Kidney (tissue), 14 donors: ENCODE data around the gene IDE. TPM values are rescaled to one million over a fixed set of nuclear protein-coding genes. Genes with fewer than 3 reads are reported as not detected.

Experiments
- DNase-seq, 5 donors: peaks; one replicate each; pipeline ENCODE4 v3.0.0-alpha.2; 2013 to 2020
- FAIRE-seq: peaks from 2 replicates; lab custom pipeline; 2012; peaks lifted over from hg19 to GRCh38; lab: Jason Lieb, UNC
- H3K27ac ChIP-seq, 2 donors: one replicate each; pipeline ENCODE4 v1.7.0; 2013; ENCODE audit warnings: low read depth in 2 of 2, low read length in 2 of 2, inconsistent platforms in 1 of 2
- H3K27me3 ChIP-seq: one replicate; pipeline ENCODE4 v1.7.1; 2013; ENCODE audit warnings: low read length, inconsistent platforms; ENCODE audit not compliant: control insufficient read depth, insufficient read depth
- H3K36me3 ChIP-seq, 3 donors: one replicate each; pipeline versions ENCODE4 v1.7.0 to v1.7.1; 2013; ENCODE audit warnings: low read length in 3 of 3, control low read depth in 1 of 3, inconsistent platforms in 1 of 3; ENCODE audit not compliant: insufficient read depth in 3 of 3, control insufficient read depth in 2 of 3
- H3K4me1 ChIP-seq, 3 donors: one replicate each; pipeline versions ENCODE4 v1.7.0 to v1.7.1; 2013; ENCODE audit warnings: low read length in 3 of 3, inconsistent platforms in 1 of 3, low read depth in 1 of 3; ENCODE audit not compliant: control insufficient read depth in 2 of 3, insufficient read depth in 2 of 3
- H3K4me3 ChIP-seq, 3 donors: one replicate each; pipeline versions ENCODE4 v1.7.0 to v1.8.1; 2013; ENCODE audit warnings: low read length in 3 of 3, control low read depth in 1 of 3, inconsistent platforms in 1 of 3
- H3K9ac ChIP-seq, 3 donors: one replicate each; pipeline versions ENCODE4 v1.7.0 to v1.7.1; 2013; ENCODE audit warnings: low read length in 3 of 3, control low read depth in 1 of 3, inconsistent platforms in 1 of 3
- H3K9me3 ChIP-seq, 3 donors: one replicate each; pipeline versions ENCODE4 v1.7.0 to v1.7.1; 2013; ENCODE audit warnings: low read length in 3 of 3, control low read depth in 1 of 3, inconsistent platforms in 1 of 3; ENCODE audit not compliant: control insufficient read depth in 2 of 3, insufficient read depth in 1 of 3
- intact Hi-C: fragments of 100-400 bp; cut with DNase I; formaldehyde crosslinking; loops from one replicate; pipeline ENCODE4 v1.11.1; 2022
- polyA plus RNA-seq: library from polyadenylated mRNA; stranded (reverse); fragments of 350-450 nt; fragmentation: Illumina TruSeq; extraction: RNeasy Lipid Tissue Mini Kit (QIAGEN cat#74804); gene quantifications from one replicate; pipeline ENCODE4 v1.2.3, GENCODE V29; 2014; ENCODE audit warnings: low read depth, low replicate concordance; ENCODE audit not compliant: insufficient read depth
- total RNA-seq: library from RNA; stranded (reverse); fragmentation: NEBNext Ultra II Directional; extraction: Animal tissue kit (Norgen Biotek cat#: 25700); gene quantifications from one replicate; pipeline ENCODE4 v1.2.1, GENCODE V29; 2021
- TF ChIP-seq, protein P1 (sequence below): IDR thresholded peaks from 3 replicates; pipeline ENCODE4 v1.5.1; 2012; ENCODE audit warnings: mild to moderate bottlenecking, moderate library complexity, borderline replicate concordance; ENCODE audit not compliant: insufficient read depth; ENCODE audit errors: extremely low read depth
- donor health status: control.
- donor health status: control.
- donor health status: control.
- donor health status: control.
- donor health status: control.
- donor health status: DM: yes; HTN: yes; CAD: no.
- donor health status: Normal renal cell carcinoma (clear cell type).

The IDE gene
- total and polyA plus RNA-seq, 2 donors from 2014 or later: 8.6 to 40.5 TPM

DNA sequence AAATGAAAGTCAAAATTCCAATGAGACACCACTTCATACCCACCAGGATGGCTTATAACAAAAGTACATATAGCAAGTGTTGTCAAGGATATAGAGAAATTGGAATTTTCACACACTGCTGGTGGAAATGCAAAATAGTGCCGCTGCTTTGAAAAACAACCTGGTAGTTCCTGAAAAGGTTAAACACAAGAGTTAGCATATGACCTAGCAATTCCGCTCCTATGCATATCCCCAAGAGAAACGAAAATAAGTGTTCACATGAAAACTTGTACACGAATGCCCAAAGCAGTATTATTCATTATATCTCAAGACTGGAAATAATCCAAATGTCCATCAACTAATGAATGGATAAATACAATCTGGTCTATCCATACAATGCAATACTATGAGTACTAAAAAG is 14.8 kb downstream of the IDE start:
- H3K9me3 ChIP-seq: peaks cover 0 to 3% (median 2%) of the 10 kb centered on the region in 3 donors
- H3K4me1 ChIP-seq: no peaks in the 10 kb centered on the region
- no peak for FAIRE-seq
- TF ChIP-seq, protein P1, sequence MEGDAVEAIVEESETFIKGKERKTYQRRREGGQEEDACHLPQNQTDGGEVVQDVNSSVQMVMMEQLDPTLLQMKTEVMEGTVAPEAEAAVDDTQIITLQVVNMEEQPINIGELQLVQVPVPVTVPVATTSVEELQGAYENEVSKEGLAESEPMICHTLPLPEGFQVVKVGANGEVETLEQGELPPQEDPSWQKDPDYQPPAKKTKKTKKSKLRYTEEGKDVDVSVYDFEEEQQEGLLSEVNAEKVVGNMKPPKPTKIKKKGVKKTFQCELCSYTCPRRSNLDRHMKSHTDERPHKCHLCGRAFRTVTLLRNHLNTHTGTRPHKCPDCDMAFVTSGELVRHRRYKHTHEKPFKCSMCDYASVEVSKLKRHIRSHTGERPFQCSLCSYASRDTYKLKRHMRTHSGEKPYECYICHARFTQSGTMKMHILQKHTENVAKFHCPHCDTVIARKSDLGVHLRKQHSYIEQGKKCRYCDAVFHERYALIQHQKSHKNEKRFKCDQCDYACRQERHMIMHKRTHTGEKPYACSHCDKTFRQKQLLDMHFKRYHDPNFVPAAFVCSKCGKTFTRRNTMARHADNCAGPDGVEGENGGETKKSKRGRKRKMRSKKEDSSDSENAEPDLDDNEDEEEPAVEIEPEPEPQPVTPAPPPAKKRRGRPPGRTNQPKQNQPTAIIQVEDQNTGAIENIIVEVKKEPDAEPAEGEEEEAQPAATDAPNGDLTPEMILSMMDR: no peak
- H3K36me3 ChIP-seq: peaks cover 2 to 3% (median 3%) of the 10 kb centered on the region in 3 donors
- no peak overlapping the region for H3K27ac ChIP-seq
- H3K9ac ChIP-seq: no peak overlapping the region
- intact Hi-C loops: no loop called here
- no peak overlapping the region for H3K4me3 ChIP-seq
- no peak for DNase-seq
- H3K27me3 ChIP-seq: no peaks in the 10 kb centered on the region

DNA sequence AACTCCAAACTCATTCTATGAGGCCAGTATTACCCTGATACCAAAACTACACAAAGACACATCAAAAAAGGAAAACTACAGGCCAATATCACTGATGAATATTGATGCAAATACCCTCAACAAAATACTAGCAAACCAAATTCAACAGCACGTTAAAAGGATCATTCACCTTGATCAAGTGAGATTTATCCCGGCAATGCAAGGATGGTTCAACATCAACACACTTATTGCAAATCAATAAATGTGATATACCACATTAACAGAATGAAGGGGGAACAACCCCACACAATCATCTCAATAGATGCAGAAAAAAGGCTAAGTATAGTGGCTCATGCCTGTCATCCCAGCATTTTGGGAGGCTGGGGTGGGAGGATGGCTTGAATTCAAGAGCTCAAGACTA is 19.9 kb downstream of the IDE start:
- FAIRE-seq (no peak), DNase-seq (no peak)
- TF ChIP-seq, protein P1: no peak
- H3K27ac ChIP-seq: no peak overlapping the region
- peaks cover 0 to 3% (median 2%) of the 10 kb centered on the region in 3 donors for H3K36me3 ChIP-seq
- H3K9me3 ChIP-seq: peaks cover 0 to 10% (median 3%) of the 10 kb centered on the region in 3 donors
- no peak overlapping the region for H3K4me3 ChIP-seq
- H3K4me1 ChIP-seq: no peaks in the 10 kb centered on the region
- H3K27me3 ChIP-seq: no peaks in the 10 kb centered on the region
- intact Hi-C loops: no loop called here
- H3K9ac ChIP-seq: no peak overlapping the region

DNA sequence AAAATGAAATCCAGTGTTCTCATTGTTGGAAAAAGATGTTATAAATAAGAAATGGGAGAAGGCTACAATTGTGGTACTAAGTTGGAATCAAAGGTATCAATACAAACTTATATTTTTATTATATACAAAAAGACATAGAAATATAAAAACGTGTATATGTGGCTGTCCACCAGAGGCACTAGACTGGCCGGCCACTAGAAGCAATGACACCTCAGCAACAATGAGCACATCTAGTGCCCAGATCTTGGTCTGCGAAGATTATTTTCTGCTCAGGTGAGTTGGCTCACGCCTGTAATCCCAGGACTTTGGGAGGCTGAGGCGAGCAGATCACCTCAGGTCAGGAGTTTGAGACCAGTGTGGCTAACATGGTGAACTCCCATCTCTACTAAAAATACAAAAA is 21.6 kb downstream of the IDE start:
- DNase-seq: no peak
- intact Hi-C loops: no loop called here
- peaks cover 0 to 3% (median 2%) of the 10 kb centered on the region in 3 donors for H3K36me3 ChIP-seq
- H3K9me3 ChIP-seq: peaks cover 0 to 10% (median 3%) of the 10 kb centered on the region in 3 donors
- H3K9ac ChIP-seq: no peak overlapping the region
- no peak overlapping the region for H3K4me3 ChIP-seq
- H3K4me1 ChIP-seq: no peaks in the 10 kb centered on the region
- FAIRE-seq: no peak
- TF ChIP-seq, protein P1: no peak
- H3K27me3 ChIP-seq: no peaks in the 10 kb centered on the region
- no peak overlapping the region for H3K27ac ChIP-seq

DNA sequence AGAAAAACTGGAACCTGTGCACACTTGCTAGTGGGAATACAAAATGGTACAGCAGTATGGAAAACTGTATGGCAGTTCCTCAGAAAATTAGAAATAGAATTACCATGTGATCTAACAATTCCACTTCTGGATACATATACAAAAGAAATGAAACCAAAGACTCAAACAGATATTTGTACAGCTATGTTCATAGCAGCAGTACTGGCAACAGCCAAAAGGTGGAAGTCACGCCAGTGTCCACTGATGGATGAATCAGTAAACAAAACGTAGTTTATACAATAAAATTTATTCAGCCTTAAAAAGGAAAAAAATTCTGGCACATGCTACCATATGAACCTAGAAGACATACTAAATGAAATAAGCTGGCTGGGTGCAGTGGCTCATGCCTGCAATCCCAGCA is 23.0 kb downstream of the IDE start:
- H3K9me3 ChIP-seq: peaks cover 0 to 10% (median 3%) of the 10 kb centered on the region in 3 donors
- peaks cover 0 to 3% (median 2%) of the 10 kb centered on the region in 3 donors for H3K36me3 ChIP-seq
- H3K27ac ChIP-seq: no peak overlapping the region
- intact Hi-C loops: no loop called here
- DNase-seq (no peak), FAIRE-seq (no peak)
- H3K4me1 ChIP-seq: no peaks in the 10 kb centered on the region
- TF ChIP-seq, protein P1: no peak
- H3K27me3 ChIP-seq: no peaks in the 10 kb centered on the region
- H3K4me3 ChIP-seq: no peak overlapping the region
- H3K9ac ChIP-seq: no peak overlapping the region
